NCI-H1417 (cell line): Measurements from ENCODE around the gene GCNT1.
"Not testable (repeated sequence)": the region's sequence is repeated elsewhere in the genome, so short reads cannot be mapped to it uniquely, and the experiment has no call there.

Source experiments
- DNase-seq, 3 experiments: peaks; one replicate each; lab custom pipeline; 2025; lab: John Stamatoyannopoulos, UW

GCNT1 gene

GRCh38 chr9:76458903-76459693 is at the start of gene GCNT1:
GCNT1 (plus strand) TSS chr9:76459182; CDS start chr9:76502382, 43,200 bp downstream.
- DNase-seq, result peak; percentile 72 to 97 (median 97)

DNA sequence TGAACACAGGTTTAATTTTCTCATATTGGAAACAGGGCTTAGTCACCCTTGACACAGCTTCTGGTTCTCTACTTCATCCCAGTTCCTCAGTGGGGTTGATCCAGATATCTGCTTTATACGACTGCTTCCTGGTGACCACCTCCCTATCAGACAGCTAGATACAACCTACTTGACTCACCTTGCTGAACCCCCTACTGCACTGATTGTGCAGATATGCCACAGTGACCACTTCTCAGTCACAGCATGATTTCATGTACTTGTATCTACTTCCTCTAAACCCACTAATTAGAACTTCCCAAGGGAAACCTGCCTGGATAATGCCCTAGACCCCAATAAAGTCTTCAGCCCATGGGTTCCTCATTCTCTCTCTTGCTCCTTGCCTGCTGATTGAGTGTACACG is 46.3 kb upstream of the GCNT1 start:
- no peak for DNase-seq

GRCh38 chr9:76413658-76414057 is 45.3 kb upstream of the GCNT1 start:
- no peak for DNase-seq

DNA sequence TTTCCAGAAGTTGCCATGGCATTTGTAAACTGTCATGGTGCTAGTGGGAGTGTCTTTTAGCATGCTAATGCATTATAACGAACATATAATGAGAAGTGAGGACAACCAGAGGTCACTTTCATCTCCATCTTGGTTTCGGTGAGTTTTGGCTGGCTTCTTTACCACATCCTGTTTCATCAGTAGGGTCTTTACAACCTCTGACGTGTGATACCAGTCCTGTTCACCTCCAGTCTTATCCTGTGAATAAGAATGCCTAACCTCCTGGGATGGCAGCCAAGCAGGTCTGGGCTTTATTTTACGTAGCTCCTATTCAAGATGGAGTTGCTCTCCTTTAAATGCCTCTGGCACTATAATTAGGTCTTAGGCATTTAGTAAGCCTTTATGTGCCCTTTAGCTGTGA is 44.3 kb upstream of the GCNT1 start:
- no peak for DNase-seq

DNA sequence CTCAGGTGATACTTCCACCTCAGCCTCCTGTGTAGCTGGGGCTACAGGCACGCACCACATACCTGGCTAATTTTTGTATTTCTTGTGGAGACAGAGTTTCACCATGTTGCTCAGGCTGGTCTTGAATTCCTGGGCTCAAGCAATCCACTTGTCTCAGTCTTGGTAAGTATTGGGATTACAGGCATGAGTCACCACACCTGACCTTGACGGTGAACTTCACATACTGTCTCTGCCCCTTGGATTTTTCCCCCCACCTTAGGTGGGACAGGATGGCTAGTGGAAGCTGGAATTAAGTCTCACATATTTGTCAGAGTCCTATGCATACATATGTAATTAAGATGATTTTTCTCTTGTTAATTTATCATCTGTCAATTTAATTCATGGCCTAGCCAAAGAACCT is 43.8 kb upstream of the GCNT1 start:
- DNase-seq, result no peak

DNA sequence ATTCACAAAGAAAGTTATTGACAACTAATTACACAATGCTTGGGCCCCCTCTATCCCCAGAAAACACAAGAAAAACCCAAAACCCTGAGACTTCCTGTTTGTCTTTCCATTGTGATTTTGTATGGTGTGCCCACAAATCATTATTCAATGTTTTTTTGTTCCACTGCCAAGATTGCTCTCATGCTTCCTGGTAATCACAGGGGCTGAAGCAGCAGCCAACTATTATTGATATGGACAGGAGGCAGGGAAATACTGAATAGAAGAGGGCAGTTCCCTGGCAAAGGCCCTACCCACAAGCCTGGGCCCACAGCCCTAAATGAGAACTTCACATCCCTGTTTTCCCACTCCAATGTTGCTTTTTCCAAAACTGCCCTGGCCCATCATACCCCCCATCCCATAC is 43.3 kb upstream of the GCNT1 start:
- peak in 2 of 3 experiments; percentile 13 to 53 for DNase-seq

- DNase-seq, result no peak
These were observed 41.6 kb upstream of the GCNT1 start for GRCh38 chr9:76417394-76417793.

GRCh38 chr9:76419782-76420380 is 39.1 kb upstream of the GCNT1 start:
- DNase-seq, result peak in 2 of 3 experiments; percentile 16 to 22

DNA sequence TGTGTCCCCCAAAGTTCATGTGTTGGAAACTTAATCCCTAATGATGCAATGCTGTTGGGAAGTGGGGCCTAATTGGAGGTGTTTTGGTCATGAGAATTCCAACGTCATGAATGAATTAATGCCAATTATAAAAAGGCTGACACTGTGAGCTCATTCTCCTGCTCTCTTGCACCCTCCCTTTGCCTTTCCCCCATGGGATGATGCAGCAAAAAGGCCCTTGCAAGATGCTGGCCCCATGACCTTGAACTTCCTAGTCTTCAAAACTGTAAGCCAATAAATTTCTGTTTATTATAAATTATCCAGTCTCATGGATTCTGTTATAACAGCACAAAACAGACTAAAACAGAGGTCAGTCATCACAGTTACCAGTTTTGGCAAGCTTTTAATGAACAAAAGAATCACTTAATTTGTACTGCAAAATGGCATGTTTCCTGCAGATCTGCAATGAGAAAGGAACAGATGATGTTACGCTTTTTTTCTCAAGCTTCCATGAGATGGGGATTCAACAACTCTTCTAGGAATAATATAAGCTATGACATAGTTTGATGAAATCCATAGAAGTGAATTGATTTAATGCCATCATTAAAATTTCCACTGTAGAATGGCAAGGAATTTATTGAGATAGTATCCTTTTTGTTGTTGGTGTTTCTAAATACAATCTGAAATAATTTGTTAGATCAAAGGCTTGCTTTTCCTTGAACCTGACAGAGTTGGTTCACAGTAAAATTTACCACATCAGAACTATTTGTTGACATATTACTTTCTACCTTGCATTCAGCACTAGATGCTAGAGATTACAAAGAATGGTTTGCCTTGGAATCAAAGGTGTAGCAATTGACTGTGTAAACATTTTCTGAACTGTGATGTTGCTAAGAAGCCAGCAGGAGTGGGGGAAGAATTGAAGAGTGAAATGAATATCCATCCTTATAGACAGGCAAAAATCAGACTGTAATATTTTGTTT is 35.5 kb upstream of the GCNT1 start:
- DNase-seq, result peak in 1 of 3 experiments; percentile 27

- no peak for DNase-seq
These were observed 34.5 kb upstream of the GCNT1 start for GRCh38 chr9:76424491-76424890.

GRCh38 chr9:76425677-76426453 is 33.1 kb upstream of the GCNT1 start:
- DNase-seq, result no peak

GRCh38 chr9:76426807-76427419 is 32.1 kb upstream of the GCNT1 start:
- no peak for DNase-seq

DNA sequence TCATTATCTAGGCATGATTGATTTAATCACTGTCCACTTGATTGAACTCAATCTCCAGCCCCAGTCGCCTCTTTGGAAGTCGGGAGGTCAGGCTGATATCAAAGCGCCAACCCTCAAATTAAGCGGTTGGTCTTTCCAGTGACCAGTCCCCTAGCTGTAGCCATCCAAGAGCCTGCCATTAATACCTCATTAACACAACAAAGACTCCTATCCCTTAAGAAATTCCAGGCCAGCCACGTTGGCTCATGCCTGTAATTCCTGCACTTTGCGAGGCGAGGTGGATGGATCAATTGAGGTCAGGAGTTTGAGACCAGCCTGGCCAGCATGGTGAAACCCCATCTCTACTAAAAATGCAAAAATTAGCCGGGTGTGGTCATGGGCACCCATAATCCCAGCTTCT is 27.4 kb upstream of the GCNT1 start:
- no peak for DNase-seq

- DNase-seq, result no peak
These were observed 25.6 kb upstream of the GCNT1 start for GRCh38 chr9:76433406-76433805.

GRCh38 chr9:76433836-76434235 is 25.1 kb upstream of the GCNT1 start:
- no peak for DNase-seq

DNA sequence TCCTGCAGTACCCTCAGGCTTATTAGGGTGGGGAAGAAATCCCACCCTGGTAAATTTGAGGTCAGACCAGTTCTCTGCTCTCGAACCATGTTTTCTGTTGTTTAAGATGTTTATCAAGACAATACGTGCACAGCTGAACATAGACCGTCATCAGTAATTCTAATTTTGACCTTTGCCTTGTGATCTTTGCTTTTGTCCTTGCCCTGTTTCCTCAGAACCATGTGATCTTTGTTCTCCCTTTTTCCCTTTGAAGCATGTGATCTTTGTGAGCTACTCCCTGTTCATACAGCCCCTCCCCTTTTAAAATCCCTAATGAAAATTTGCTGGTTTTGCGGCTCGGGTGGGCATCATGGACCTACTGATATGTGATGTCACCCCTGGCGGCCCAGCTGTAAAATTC is 24.1 kb upstream of the GCNT1 start:
- not testable (repeated sequence) for DNase-seq

- not testable (repeated sequence) for DNase-seq
These were observed 21.8 kb upstream of the GCNT1 start for GRCh38 chr9:76437017-76437699.

- DNase-seq, result no peak
These were observed 20.0 kb upstream of the GCNT1 start for GRCh38 chr9:76438841-76439588.

DNA sequence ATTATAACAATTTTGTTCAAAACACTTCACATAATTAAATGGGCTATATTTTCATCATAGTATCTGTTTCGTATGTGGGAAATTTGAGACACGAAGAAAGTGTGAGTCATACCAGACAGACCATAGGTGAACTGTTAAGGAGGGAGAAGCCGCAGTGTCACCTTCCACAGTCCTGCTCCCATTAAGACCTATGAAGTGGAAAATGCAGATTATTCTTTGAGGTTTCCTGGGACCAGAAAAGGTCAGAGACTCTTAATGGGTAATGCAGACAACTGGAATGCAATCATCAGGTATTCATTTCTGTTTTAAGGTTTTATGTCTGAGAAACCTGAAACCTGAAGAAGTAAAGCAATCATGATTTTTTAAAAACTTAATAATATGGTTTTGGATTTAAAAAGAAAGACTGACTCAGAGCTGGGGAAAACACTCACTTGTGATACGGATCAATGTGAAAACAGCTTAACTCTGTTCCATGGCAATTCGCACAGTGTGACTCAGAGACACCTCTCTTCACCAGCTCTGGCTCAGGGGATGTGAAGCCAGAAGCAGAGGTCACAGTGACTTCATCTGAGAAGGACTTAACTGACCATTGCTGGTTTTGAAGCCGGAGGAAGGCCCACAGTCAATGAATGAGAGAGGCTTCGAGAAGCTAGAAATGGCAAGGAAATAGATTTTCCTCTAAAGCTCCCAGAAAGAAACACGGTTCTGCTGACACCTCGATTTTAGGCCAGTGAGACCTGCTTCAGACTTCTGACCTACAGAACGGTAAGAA is 17.2 kb upstream of the GCNT1 start:
- no peak for DNase-seq
